HG02943 (cell line): ENCODE measurements around the gene VSX2.
A peak's percentile ranks its signal among the peaks of the same experiment; 100 is the strongest.

Source experiments
- ATAC-seq: cut with Tn5 transposase; IDR thresholded peaks from one replicate; pipeline ENCODE4 v1.9.1; 2021; ENCODE audit warnings: mild to moderate bottlenecking, low read depth, moderate library complexity; ENCODE audit not compliant: unreplicated experiment

Gene VSX2

GRCh38 chr14:74297986-74298385 is 58.7 kb downstream of the VSX2 start:
- ATAC-seq = no peak

GRCh38 chr14:74299061-74299545 is 59.9 kb downstream of the VSX2 start:
- no peak for ATAC-seq

GRCh38 chr14:74301594-74302151 is 62.4 kb downstream of the VSX2 start:
- no peak for ATAC-seq

GRCh38 chr14:74302152-74302628 is 62.9 kb downstream of the VSX2 start:
- peak; percentile 42 for ATAC-seq

GRCh38 chr14:74302634-74303569 is 63.7 kb downstream of the VSX2 start, which contains the start of gene ABCD4:
Gene ABCD4 (minus strand): TSS chr14:74302934. CDS start chr14:74302912, 22 bp downstream.
- ATAC-seq = peak; percentile 95

GRCh38 chr14:74308695-74309094 is 69.4 kb downstream of the VSX2 start:
- no peak for ATAC-seq

- no peak for ATAC-seq
Measured at GRCh38 chr14:74309125-74310022, 70.1 kb downstream of the VSX2 start.

- no peak for ATAC-seq
Measured at GRCh38 chr14:74312161-74312560, 72.9 kb downstream of the VSX2 start.
